ENCODE results near the gene CYSTM1.

CYSTM1 gene

DNA sequence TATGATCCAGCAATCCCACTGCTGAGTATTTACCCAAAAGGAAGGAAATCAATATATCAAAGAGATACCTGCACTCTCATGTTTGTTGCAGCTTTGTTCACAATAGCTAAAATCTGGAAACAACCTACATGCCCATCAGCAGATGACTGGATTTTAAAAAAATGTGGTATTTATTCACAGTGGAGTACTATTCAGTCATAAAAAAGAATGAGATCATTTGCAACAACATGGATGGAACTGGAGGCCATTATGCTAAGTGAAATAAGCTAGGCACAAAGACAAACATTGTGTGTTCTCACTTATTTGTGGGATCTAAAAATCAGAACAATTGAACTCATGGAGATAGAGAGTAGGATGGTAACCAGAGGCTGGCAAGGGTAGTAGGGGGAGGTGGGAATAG is 33.1 kb downstream of the CYSTM1 start:
- DNase-seq (ENCODE audit: low spot score) = no peak

DNA sequence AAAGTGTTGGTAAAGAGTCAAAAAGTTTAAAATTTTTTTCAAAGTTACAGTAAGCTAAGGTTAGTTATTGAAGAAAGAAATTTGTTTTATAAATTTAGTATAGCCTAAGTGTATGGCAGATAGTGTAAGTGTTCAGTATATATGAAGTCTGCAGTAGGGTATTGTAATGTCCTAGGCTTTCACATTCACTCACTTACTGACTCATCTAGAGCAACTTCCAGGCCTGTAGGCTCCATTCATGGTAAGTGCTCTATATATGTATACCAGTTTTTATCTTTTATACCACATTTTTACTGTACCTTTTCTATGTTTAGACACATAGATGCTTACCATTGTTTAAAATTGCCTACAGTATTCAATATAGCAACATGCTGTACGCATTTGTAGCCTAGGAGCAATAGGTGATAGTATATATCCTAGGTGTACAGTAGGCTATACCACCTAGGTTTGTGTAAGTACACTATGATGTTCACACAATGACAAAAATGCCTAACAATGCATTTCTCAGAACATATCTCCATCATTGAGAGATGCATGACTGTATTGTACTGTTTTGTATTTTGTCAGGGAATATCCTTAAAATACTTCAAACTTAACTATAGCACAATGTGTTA is 38.5 kb downstream of the CYSTM1 start:
- DNase-seq (ENCODE audit: low spot score) = no peak

DNA sequence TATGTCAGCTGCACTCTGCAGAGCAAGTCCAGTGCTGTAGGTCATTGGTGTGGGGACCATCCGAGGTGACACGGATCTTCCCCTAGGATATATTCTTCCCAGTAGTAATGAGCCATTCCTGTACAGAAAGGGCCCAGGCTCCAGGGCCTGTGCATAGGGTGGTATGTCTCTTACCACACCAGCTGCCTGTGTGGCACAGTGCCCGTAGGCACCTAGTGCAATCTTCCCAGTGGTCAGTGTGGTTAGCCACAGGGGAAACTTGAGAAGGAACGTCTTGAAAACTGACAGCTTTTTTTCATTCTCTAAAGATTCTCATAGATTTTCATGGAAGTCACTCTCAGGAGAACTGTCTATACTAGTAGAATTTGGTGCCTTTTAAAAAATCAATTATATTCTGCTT is 39.8 kb downstream of the CYSTM1 start:
- DNase-seq (ENCODE audit: low spot score) = peak; percentile 41

DNA sequence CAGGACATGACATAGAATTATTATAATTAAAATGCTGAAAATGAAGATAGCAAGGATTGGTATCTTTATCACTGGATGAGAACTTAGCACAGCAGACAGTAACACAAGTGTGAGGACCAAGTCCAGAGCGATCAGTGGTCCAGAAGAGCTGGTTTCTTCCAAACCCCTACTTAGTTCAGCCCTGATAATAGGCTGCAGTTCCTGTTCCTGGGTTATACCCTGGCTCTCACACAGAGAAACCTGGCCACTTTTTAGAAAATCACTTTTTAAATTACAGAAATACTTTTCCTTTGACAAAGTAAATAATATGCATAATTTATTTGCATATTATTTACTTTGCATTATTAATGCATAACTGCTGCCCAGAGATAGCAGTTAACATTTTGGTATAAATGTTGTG is 40.3 kb downstream of the CYSTM1 start:
- no peak for DNase-seq (ENCODE audit: low spot score)

DNA sequence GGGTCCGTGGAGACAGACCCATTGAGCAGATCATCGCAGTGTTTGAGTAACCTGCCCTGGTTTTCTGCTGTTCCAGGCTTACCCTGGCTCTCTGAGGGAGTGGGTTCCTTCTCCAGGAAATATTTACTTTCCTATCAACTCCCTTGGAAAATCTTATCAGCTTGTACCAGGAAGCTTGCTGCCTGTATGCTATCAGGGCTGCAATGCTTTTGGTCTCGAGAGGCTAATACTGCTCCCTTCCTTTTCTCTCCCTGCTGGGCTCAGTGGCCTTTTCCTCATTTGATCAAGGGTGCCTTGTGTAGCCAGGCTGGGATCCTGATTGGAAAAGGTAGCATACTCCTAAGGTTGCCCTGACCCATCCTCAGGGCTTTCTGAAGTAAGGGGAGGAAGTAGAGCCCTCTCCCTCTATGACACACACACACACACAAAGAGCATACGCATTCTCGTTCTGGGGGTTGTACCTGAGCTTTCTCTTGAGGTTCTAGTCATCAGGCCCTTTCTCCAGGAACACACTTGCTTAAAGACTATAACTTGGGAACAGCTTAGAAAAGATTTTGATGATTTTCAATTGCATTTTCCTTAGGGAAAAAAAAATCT is 41.6 kb downstream of the CYSTM1 start:
- no peak for DNase-seq (ENCODE audit: low spot score)

DNA sequence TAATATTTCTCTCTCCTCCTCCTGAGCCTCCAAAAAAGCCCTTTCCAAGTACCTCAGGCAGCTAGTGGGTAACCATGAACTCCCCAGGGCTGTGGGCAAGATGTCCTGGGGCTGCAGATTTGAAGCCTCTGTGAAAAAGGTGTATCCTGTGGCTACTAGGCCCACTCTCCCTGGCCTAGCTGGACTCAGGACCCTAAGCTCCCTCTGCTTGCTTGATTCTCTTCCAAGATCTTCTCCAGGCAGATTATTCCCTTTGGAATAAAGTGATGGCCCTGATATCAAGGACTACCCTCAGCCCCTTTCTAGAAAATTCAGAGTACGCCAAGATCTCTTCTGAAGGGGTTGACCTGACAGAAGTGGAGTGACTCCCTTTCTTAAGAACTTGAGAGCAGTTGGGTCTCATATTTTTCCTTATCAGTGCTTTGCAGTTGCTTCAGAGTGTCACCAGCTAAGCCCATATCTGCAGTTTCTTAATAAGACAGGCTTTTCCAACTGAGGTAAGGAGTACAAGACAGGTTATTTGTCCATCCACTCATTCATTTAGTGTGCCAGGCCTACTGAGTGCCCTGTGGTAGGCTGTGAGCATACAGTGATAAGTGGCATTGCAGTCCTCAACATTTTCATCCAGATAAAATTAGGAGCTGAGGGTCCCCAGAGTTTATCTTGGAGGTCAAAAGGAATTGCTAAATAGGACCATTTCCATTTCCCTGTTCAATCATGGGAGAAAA is 42.5 kb downstream of the CYSTM1 start:
- no peak for DNase-seq (ENCODE audit: low spot score)

DNA sequence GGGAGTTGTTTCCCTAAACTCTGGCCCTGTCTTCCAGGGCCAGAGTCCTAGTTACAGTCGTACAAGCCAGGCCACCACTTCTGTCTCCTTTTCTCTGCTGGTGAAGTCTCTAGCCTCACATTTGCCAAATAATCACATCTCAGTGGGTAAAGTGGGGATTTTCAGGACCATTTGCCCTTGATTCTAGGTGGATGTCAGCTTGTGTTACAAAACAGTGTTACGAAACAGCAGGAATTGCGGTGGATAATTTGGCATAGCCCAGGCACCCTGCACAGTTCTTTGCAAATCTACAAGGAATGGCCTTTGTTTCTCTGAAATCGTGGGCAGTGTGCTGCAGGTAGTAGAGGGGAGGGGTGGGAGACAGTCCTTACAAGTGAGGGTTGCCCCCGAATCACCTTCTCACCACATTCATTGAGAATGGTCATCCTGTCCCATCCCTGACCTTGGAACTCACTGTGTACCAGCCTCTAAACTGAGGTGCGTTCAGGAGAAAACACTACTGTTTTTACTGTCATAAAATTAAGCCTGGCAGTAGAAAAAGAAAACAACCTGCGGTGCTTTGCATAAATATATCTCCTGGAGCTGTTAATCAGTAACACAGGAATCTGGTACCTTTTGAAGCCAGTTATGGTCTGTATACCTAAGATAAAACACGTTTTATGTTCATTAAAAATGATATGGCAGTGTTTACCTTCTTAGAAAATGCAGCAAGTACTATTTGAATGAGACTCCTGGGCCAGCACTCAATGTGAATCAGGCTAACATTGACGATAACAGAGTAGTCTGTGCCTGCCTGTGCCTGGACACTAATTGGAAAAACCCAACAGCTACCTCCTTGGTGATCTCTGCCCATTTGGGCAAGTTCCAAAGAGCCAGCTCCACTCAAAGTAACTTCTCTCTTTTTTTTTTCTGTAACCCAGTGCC is 44.3 kb downstream of the CYSTM1 start:
- DNase-seq (ENCODE audit: low spot score) = no peak

DNA sequence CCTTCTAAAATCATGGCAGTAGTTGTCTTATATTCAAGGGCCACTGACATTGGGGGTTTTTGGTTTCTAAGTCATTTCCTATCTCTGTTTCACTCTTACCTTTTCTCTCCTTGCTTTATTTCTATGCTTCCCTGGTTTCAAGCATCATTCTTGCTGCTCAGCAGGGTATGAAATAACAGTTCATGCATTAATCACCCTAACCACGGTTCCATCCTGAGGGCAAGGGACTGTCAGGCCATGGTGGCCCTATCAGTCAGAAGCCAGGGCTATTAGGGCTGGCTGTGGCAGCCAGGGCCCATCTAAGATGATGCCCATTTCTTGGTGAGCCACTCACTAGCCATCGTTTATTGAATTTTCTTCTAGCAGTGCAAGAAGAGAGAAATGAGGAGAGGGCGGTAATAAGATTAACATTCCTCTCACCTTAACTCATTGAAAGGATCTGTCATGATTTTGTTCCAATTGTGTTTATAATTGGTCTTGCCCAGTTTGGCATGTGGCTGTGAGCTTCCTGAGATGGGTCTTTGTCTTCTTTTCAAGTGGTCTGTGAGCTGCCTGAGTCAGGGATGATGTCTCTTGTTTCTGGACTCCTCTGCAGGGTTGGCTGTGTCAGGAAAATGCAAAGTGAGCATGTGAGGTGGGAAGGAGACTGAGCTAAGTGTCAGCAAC is 45.2 kb downstream of the CYSTM1 start:
- DNase-seq (ENCODE audit: low spot score) = no peak

DNA sequence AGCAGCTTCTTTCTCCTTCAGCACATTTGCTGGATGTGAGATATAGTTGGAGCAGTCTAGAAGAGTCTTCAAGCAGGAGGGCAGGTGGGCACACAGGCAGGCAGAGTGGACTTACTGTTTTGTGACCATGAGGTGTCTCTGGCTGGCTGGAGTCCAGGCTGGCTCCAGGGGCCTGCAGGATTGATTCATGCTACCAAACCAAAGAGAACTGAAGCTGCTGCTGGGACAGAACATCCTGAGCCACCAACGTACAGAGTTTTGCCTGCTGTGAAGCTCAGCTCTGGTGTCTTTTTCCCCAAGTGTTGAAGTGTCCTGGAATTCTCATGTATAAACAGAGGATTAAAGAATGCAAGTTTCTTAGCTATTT is 45.7 kb downstream of the CYSTM1 start:
- DNase-seq (ENCODE audit: low spot score) = no peak

DNA sequence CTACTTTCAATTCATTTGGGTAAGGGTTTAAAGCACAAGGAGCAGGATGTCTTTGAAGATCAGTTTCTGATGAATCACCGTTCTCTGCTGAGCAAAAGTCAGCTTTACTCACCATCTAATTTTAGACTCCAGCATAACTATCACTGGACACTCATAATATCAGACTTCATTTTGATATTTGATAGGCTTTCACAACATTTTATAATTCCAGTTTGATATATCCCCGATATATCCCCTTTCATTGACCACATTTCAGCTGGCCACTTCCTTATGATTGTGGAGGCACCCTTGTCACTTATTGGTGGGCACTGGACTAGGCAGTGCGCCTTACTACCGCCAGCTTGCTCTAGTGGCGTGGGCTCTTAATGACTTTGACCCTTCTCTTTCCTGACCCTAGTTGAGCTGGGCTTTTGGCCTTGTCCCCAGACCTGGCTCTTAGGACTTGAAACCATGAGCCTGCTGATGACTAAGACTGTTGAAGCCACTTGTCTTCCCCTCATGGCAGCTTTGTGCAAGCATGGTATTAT is 46.8 kb downstream of the CYSTM1 start:
- no peak for DNase-seq (ENCODE audit: low spot score)

DNA sequence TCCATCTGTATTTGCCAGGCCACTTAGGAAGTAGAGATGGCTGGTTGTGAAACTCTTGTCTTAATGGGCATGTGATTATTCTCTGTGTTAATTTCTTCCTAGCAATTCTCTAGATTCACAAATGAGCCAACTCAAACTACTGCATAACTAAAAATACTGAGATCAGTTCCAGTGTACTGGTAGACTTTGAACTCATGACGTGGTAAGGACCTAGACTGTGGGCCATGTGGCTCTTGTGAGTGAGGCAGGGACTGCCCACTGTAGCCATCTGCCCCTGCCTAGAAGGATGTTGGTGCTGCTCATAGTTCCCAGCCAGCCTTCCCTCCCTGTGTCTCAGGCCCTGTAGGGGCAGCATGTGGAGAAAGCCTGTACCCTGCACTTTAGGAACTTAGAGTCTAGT is 47.4 kb downstream of the CYSTM1 start:
- DNase-seq (ENCODE audit: low spot score) = no peak

DNA sequence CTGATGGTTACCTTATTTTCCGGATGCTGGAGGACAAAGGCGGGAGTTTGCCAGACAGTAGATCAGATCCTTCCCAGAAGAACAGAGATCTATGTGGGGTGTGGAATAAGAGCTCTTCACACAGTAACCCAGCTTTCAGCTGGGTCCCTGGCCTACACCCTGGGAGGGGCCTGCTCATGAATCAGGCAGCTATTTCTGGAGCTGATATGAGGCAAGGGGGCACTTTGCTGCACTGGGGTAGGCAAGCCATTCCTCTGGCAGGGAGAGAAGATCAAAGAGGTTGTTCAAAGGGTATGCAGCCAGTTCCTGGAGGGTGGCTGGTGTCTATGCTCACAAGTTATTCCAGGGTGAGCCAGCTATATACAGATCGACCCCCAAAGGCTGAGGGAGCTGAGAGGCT is 48.6 kb downstream of the CYSTM1 start:
- no peak for DNase-seq (ENCODE audit: low spot score)

DNA sequence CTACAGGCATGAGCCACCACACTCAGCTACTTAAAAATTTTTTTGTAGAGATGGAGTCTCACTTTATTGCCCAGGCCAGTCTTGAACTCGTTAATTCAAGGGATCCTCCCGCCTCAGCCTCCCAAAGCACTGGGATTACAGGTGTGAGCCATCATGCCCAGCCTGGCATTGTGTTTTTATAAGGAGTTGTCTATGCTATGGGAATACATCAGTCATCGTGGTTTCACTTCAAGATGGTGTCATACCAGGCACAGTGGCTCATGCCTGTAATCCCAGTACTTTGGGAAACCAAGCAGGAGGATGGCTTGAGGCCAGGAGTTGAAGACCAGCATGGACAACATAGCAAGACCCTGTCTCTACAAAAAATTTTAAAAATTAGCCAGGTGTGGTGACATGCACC is 49.7 kb downstream of the CYSTM1 start:
- DNase-seq (ENCODE audit: low spot score) = no peak

DNA sequence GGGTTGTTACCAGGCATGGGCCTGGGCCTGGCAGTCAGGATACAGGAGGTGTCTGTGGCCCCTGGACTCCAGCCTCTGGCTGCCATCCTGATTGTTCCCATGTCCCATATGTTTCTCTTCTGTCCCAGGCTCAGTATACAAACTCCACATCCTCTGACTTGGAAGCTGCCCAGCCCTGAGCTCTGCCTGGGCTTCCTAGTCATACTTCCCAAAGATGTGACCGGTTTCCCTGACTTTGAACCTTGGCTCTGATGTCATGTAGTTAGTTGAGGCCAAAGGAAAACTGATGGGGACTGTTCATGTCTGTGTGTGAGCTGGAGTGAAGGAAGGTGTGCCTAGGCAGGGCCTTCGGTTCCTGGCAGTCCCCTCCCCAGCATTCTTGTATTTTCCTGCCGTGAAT is 50.4 kb downstream of the CYSTM1 start:
- no peak for DNase-seq (ENCODE audit: low spot score)

DNA sequence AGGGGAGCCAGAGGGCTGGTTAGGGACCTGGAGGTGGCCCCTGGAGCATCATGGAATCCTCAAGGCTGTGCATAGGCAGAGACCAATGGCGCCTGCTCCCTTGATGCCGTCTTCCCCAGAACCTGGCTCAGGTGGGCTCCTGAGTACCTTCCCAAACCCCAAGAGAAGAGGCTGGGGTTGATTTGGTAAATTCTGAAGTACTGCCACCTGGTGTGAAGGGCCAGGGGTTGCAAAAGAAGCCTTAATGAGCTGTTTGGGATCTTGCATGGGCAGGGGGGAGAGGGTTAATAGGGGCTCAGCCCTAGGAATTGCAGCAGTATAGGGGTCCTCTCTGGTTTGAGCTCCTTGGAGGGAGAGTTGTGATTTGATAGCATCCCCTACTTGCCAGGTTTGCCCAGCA is 52.1 kb downstream of the CYSTM1 start:
- no peak for DNase-seq (ENCODE audit: low spot score)

DNA sequence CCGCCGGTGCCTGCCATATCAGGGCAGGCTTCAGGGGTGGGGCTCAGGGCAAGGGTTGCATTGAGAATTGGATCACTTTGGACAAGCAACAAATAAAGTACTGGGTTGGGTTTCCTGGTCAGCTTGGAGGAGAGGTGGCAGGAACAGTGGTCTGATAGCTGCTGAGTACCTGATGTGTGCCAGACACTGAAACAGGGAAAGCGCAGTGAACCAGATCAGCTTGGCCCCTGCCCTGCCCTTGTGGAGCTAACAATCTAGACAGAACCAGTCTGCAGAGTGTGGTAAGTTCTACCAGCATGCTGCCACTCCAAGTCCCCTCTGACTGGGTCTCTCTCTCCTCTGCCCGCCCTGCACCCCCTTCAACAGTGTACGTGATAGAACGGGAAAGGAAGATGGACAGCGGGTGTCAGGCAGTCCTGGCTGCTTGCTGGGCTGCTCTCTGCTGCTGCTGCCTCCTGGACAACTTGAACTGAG is 53.4 kb downstream of the CYSTM1 start:
- DNase-seq (ENCODE audit: low spot score) = no peak

DNA sequence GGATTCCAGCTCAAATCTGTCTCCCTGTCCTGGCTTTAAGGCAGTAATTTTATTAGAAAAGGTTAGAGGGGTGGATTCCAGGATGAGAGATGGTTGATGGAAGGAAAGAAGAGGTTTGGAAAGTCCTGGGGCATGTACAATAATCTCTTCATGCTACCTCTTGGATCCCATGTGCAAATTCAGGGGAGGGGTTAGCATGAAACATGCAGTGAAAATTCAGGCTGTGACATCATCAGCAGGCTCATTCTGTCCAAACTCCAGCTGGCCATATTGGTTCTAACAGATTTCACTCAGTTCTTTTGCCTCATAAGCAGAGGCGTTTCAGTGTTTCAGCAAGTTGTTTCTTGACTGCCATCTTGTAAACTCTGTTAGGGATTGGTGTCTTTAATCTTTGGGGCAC is 55.4 kb downstream of the CYSTM1 start:
- DNase-seq (ENCODE audit: low spot score) = no peak

DNA sequence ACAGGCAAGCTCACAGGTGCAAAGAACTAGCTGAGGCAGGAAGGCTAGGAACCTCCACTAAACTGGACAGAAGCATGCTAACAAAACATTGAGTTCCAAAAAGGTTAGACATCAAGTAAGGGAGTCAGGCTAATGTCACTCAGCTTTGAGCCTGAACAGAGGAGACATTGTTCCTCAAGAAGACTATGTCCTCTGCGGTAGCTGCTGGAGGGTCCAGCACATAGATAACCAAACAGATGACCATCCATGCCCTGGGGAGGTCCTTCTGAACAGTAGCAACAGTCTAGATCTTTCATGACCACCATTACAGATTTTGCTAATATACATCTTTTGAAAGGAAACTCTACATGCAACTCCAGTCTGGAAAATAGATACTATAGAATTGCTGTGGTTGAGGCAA is 57.7 kb downstream of the CYSTM1 start:
- DNase-seq (ENCODE audit: low spot score) = no peak

DNA sequence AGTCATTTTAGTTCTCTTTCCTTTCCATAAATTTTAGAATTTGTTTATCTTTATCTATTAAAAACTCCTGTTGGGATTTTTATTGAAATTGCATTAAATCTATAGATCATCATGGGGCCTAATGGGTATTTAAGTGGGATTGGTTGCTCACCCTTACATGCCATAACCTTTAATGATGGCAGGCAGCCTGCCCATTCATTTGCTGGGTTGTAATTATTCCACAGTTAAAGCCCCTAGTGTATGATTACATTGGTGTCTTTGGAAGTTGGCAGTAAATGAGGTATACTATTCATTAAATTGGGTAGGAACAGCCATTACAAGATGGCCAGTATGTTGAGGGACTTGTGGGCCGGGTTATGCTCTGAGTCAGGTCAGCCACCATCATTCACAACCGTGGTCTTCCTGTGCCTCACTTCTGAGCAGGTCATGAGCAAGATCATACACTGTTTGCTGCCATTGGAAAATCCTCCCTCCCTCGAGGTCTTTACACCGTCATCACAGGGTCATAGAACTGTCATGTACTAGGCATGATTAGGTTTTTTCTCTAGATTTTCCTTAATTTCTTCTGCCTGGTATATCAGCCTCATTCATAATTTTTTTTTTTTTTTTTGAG is 59.5 kb downstream of the CYSTM1 start:
- DNase-seq (ENCODE audit: low spot score) = no peak

DNA sequence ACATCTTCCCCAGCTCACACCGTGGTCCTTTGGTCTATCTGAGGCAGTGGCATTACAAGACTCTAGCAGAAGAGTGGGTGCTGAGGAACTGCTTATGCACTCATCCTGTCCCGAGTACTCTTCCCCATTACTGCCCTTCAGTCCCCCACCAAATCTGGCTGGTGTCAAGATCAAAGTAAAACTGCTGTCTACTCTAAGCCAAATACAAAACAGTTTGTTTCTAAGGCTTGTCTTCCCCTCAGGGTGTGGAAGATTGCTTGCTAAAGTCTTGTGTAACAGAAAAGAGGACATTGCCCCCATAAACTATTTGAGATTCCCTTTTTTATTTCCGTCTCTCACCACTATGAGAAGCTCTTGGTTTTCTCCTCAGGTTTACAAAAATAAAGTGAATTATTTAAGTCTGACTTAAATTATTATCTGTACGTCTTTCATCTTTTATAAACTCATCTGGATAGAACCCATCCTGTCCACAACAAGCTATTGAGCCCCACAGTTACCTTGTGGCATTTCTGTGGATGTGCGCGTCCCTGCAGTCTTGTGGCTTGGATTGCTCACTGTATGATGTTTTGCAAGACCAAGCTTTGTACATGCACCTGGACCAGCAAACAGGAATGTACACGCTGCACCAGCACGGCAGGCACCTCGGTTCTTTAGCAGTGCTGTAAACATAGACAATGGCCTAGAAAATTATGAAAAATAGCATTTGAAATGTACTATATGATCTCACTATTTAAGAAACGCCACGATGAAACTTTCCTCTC is 61.0 kb downstream of the CYSTM1 start:
- no peak for DNase-seq (ENCODE audit: low spot score)

Data from Ammon's horn (tissue), 1 donor.